SK-N-MC (cell line): ENCODE results near the gene LRMDA.

Experiments used
- DNase-seq: peaks from one replicate; pipeline ENCODE4 v3.0.0-alpha.2; 2011; ENCODE audit warnings: low read depth, low spot score
- H3K27ac ChIP-seq: fragments of 200-600 bp; sonication (generic); 2 replicates; pipeline ENCODE4 v1.5.1; 2016; ENCODE audit warnings: mixed run types
- H3K36me3 ChIP-seq: fragments of 200-600 bp; sonication (generic); 2 replicates; pipeline ENCODE4 v1.6.1; 2017; ENCODE audit warnings: antibody characterized with exemption, low read length, mixed read lengths; ENCODE audit not compliant: insufficient read depth
- H3K4me3 ChIP-seq: fragments of 200-600 bp; sonication (generic); 2 replicates; pipeline ENCODE4 v1.5.1; 2016
- H3K9ac ChIP-seq: fragments of 200-600 bp; sonication (generic); 2 replicates; pipeline ENCODE4 v1.8.0; 2017; ENCODE audit warnings: mixed run types, mixed read lengths; ENCODE audit not compliant: insufficient read length
- H3K9me3 ChIP-seq: fragments of 200-600 bp; sonication (generic); 2 replicates; pipeline ENCODE4 v1.6.1; 2017; ENCODE audit warnings: low read depth, mild to moderate bottlenecking, antibody characterized with exemption, low read length, moderate library complexity, mixed read lengths
- EZH2 ChIP-seq: fragments of 200-600 bp; sonication (generic); IDR thresholded peaks from one replicate; pipeline ENCODE4 v1.6.1; 2017; ENCODE audit warnings: antibody characterized with exemption
- FOXP2 ChIP-seq: optimal IDR thresholded peaks from 2 replicates; pipeline ENCODE3; 2011; ENCODE audit warnings: mild to moderate bottlenecking, moderate library complexity; ENCODE audit not compliant: insufficient read depth; ENCODE audit errors: extremely low read length, control extremely low read depth
- POLR2AphosphoS5 ChIP-seq: IDR thresholded peaks from 2 replicates; pipeline ENCODE4 v1.6.1; 2012; ENCODE audit warnings: mild to moderate bottlenecking, low read depth, low read length, borderline replicate concordance

LRMDA gene

GRCh38 chr10:75653761-75654160 lies 222.3 kb downstream of the LRMDA start:
- DNase-seq, result no peak
- no peaks in the 10 kb centered on the region for H3K9me3 ChIP-seq
- TF ChIP-seq POLR2AphosphoS5 (no peak), EZH2 (no peak), FOXP2 (no peak)
- no peak overlapping the region for H3K4me3 ChIP-seq
- H3K27ac ChIP-seq, result no peak overlapping the region
- H3K36me3 ChIP-seq, result no peaks in the 10 kb centered on the region
- no peak overlapping the region for H3K9ac ChIP-seq

GRCh38 chr10:75654171-75654771 lies 222.8 kb downstream of the LRMDA start:
- Histone ChIP-seq H3K4me3 (no peak overlapping the region), H3K9ac (no peak overlapping the region), H3K9me3 (no peaks in the 10 kb centered on the region), H3K36me3 (no peaks in the 10 kb centered on the region), H3K27ac (no peak overlapping the region)
- no peak for DNase-seq
- TF ChIP-seq EZH2 (no peak), FOXP2 (no peak), POLR2AphosphoS5 (no peak)

GRCh38 chr10:75654772-75655171 lies 223.3 kb downstream of the LRMDA start:
- Histone ChIP-seq H3K36me3 (no peaks in the 10 kb centered on the region), H3K9ac (no peak overlapping the region), H3K4me3 (no peak overlapping the region), H3K27ac (no peak overlapping the region), H3K9me3 (no peaks in the 10 kb centered on the region)
- no peak for TF ChIP-seq EZH2
- no peak for TF ChIP-seq POLR2AphosphoS5
- no peak for TF ChIP-seq FOXP2
- no peak for DNase-seq

DNA sequence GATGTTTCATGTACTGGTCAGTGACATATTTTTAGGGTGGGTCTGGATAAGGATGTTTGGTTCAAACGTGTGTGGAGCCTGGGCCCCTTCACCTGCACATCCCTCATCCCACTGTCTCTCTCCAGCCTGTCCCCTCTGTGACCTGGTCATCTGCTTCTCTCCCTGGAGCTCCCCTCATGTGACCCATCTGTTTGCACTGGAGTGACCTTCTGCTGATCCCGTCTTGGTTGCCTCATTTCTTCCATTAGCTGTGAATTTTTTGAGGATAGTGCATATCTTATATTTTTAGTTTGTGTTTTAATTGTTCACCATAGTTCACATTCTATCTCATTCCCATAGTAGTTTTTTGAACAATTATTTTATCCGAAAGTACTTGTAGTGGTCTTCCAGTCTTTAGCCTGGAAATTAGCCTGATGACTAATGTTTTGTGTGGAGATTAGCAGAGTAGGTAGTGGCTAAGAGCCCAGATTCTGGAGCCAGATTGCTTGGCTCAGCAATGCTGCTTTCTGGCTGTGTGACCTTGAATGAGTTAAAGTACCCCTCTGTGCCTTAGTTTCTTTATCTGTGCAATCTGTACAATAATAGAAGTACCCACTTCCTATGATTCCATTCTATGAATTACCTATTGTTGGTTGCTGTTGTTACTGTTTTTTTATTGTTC lies 224.5 kb downstream of the LRMDA start:
- Histone ChIP-seq H3K9ac (no peak overlapping the region), H3K27ac (no peak overlapping the region), H3K36me3 (no peaks in the 10 kb centered on the region), H3K9me3 (no peaks in the 10 kb centered on the region), H3K4me3 (no peak overlapping the region)
- DNase-seq, result no peak
- TF ChIP-seq FOXP2 (no peak), POLR2AphosphoS5 (no peak), EZH2 (no peak)

DNA sequence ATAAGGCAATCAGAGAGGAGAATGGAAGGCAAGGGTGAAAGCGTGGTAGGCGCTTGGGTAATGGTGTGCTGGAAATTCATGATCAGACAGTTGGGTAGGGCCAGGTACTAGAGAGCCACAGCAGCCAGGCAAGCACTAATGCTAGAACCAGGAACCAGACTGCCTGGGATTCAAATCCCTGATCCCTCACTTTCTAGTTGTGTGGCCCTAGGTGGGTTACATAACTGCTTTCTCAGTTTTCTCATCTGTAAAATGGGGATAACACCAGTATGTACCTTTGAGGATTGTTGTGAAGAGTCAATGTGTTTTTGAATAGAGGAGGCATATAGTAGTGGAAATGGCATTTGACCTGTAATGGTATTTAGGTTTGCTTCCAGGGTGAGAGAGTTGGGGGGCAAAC lies 225.9 kb downstream of the LRMDA start:
- TF ChIP-seq POLR2AphosphoS5 (no peak), EZH2 (no peak), FOXP2 (no peak)

DNA sequence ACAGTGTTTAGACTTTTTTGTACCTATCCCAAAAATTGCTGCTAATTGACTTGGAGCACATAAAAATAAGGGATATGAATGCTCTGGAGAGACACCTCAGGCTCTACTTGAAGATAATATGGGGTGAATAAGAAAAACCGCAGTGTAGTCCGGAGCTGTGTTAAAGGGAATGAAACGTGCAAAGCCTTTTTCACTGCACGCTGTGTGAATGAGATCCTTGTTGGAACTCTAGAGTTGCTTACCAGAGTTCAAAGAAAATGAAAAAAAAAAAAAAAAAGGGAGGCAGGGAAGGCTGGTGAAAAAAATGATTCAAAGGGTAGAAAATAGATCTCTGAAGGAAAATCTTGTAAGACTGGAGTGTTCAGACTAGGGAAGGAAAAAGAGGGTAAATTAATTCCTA lies 226.6 kb downstream of the LRMDA start:
- Histone ChIP-seq H3K9me3 (no peaks in the 10 kb centered on the region), H3K27ac (no peak overlapping the region), H3K36me3 (no peaks in the 10 kb centered on the region), H3K4me3 (no peak overlapping the region), H3K9ac (no peak overlapping the region)
- no peak for TF ChIP-seq EZH2
- TF ChIP-seq FOXP2, result no peak
- no peak for TF ChIP-seq POLR2AphosphoS5
- DNase-seq, result no peak

More for the DNA sequence above, 225.9 kb downstream of the LRMDA start:
- DNase-seq, result no peak
- no peaks in the 10 kb centered on the region for H3K9me3 ChIP-seq
- H3K27ac ChIP-seq, result no peak overlapping the region
- H3K4me3 ChIP-seq, result no peak overlapping the region
- no peaks in the 10 kb centered on the region for H3K36me3 ChIP-seq
- H3K9ac ChIP-seq, result no peak overlapping the region

- Histone ChIP-seq H3K36me3 (no peaks in the 10 kb centered on the region), H3K9me3 (no peaks in the 10 kb centered on the region), H3K4me3 (no peak overlapping the region), H3K27ac (no peak overlapping the region), H3K9ac (no peak overlapping the region)
- no peak for DNase-seq
- TF ChIP-seq POLR2AphosphoS5 (no peak), FOXP2 (no peak), EZH2 (no peak)
These were observed 227.1 kb downstream of the LRMDA start for GRCh38 chr10:75658496-75658895.

DNA sequence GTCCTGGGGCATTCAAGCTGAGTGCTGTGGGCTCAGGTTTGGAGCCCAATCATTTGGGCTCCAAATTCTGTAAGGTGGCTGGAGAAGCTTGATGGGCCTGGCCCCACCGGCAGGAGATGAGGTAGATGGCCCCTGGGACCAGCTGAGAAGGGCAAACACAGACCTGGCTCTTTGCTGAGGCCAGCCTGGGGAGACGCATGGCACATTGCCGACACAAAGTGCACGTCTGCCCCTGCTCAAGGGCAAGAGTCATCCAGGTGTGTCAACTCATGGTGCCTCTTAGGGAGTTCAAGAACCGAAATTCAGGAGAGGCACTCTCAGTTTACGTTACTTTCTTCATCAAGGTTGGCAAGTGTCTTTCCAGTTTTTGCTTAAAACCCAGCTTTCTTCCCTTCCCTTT lies 227.5 kb downstream of the LRMDA start:
- Histone ChIP-seq H3K27ac (no peak overlapping the region), H3K4me3 (no peak overlapping the region), H3K36me3 (no peaks in the 10 kb centered on the region), H3K9ac (no peak overlapping the region), H3K9me3 (no peaks in the 10 kb centered on the region)
- no peak for TF ChIP-seq EZH2
- TF ChIP-seq POLR2AphosphoS5, result no peak
- no peak for TF ChIP-seq FOXP2
- DNase-seq, result no peak

- DNase-seq, result no peak
- no peak for TF ChIP-seq POLR2AphosphoS5
- TF ChIP-seq FOXP2, result no peak
- TF ChIP-seq EZH2, result no peak
- no peaks in the 10 kb centered on the region for H3K36me3 ChIP-seq
These were observed 229.4 kb downstream of the LRMDA start for GRCh38 chr10:75660823-75661222.

More at GRCh38 chr10:75660823-75661222, 229.4 kb downstream of the LRMDA start:
- H3K9me3 ChIP-seq, result no peaks in the 10 kb centered on the region
- H3K9ac ChIP-seq, result no peak overlapping the region
- H3K4me3 ChIP-seq, result no peak overlapping the region
- no peak overlapping the region for H3K27ac ChIP-seq
